NCI-H1417 (cell line): ENCODE measurements around the gene RFPL1.
A peak's percentile ranks its signal among the peaks of the same experiment; 100 is the strongest.
"Not testable (repeated sequence)": the region's sequence is repeated elsewhere in the genome, so short reads cannot be mapped to it uniquely, and the experiment has no call there.

Experiments
- DNase-seq, 3 experiments: peaks; one replicate each; lab custom pipeline; 2025; lab: John Stamatoyannopoulos, UW

RFPL1 gene

DNA sequence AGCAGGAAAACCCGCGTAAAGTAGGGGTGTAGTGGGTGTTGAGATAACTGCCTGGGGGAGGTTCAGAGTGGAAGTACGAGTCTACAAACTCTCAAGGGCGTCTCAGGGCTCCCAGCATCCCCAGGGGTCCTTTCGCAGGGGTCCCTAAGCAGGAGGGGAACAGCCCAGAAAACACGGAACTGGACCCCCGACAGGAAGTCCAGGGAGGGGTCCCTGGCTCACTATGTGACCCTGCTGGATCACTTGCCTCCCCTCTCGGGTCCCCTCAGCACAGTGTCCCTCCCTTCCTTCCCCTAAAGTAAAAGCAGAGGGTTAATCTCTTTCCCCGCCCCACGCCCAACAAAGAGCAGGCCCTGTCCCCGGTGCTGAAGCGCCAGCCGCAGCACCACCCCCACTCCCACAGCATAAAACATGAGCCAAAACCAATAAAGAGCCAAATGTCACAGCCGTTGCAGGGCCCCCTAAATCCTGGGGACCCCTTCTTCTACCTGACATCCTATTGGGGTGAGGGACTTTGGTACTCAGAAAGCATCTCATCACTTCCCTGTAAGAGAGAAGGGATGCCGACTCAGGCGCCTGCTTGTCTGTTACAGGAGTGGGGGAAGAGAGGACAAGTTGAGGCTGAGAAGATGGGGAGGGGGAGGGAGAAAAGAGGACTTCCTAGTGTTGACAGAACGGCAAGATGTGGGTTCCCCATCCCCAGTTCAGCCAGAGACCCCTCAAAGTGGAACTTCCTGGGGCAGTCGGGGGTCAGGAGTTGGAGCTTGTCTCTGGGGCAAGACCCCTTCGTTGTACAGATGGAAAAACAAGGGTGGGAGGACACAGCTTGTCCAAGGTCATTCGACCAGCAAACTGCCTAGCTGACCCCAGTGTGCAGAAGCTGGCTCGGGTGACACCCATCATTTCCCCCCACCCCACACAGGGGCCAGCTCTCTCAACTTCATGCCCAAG lies 40.2 kb downstream of the RFPL1 start:
- DNase-seq, result no peak

DNA sequence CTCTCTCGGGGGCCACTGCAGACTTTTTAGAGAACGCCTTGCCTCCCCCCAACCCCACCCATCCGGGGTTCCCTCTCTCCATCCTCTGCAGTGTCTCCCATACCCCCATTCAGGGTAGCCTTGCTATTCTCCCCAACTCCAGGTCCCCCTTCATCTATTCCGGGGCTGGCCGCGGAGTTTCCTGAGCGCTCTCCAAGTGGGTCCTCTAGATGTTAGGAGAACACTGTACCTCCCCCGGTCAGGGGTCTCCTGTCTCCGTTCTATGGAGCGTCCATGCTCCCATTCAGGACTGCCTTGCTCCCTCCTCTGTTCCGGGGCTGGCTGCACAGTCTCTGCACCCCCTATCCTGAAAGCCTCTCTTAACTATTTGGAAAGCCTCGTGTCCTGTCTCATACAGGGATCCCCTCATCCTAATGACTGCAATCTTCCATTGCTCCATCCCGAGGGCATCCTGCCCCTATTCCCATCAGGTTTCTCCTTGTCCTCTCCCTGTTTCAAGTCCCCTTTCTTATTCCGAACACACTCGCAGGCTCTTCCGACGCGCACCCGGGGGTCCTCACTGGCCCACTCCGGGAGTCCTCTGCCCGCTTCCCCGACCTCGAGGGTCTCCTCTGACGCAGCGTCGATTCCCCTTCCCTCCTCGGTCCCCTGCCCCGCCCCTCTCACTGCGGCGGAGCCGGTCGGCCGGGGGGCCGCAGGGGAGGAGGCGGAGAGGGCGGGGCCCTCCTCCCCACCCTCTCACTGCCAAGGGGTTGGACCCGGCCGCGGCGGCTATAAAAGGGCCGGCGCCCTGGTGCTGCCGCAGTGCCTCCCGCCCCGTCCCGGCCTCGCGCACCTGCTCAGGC lies 41.3 kb downstream of the RFPL1 start, which contains the start of gene NEFH:
NEFH (plus strand) TSS at position 802 of the 845 bp plus-strand sequence. CDS start 45 bp downstream, outside the sequence.
- DNase-seq, result peak; percentile 13 to 19 (median 14)

DNA sequence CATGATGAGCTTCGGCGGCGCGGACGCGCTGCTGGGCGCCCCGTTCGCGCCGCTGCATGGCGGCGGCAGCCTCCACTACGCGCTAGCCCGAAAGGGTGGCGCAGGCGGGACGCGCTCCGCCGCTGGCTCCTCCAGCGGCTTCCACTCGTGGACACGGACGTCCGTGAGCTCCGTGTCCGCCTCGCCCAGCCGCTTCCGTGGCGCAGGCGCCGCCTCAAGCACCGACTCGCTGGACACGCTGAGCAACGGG lies 41.8 kb downstream of the RFPL1 start:
- DNase-seq, result no peak

DNA sequence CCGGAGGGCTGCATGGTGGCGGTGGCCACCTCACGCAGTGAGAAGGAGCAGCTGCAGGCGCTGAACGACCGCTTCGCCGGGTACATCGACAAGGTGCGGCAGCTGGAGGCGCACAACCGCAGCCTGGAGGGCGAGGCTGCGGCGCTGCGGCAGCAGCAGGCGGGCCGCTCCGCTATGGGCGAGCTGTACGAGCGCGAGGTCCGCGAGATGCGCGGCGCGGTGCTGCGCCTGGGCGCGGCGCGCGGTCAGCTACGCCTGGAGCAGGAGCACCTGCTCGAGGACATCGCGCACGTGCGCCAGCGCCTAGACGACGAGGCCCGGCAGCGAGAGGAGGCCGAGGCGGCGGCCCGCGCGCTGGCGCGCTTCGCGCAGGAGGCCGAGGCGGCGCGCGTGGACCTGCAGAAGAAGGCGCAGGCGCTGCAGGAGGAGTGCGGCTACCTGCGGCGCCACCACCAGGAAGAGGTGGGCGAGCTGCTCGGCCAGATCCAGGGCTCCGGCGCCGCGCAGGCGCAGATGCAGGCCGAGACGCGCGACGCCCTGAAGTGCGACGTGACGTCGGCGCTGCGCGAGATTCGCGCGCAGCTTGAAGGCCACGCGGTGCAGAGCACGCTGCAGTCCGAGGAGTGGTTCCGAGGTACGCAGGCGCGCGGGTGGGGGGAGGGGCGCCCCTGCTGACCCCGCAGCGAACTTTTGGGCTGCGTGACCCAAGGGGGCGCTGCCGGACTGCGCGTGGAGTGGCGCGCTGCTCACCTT lies 42.3 kb downstream of the RFPL1 start:
- peak in 1 of 3 experiments; percentile 9 for DNase-seq

DNA sequence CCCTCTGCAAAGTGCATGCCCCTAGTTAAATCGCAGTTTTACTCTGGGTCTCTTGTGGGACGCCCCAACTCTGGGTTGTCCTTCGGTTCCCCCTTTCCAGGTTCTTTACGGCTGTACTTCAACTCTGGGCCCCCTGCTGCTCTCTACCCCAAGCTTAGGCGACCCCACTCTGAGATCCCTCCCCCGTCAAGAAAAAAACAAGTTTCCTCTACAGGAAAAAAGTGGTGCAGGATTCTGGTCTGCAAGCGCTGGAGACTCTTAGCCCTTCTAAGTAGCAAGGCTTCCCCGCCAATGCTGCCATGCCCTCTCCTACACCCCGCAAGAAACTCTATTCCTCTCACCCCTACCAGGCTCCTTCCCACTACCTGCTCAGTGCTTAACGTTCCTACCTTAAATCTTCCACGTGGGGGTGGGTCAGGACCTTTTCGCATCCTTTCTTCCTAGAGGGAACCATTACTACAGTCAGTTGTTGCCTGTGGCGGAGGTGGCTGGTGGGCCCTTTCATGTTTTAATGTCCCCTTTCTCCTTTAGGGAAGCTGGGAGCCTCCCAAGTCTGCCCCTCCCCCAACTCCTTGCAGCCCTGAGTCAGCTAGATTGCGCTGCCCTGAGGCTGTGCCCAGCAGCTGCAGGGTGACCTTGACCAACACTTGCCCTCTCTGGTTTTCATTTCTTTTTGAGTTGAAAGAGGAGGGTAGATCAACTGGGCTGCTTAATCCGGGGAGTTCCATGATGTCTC lies 43.0 kb downstream of the RFPL1 start:
- no peak for DNase-seq

DNA sequence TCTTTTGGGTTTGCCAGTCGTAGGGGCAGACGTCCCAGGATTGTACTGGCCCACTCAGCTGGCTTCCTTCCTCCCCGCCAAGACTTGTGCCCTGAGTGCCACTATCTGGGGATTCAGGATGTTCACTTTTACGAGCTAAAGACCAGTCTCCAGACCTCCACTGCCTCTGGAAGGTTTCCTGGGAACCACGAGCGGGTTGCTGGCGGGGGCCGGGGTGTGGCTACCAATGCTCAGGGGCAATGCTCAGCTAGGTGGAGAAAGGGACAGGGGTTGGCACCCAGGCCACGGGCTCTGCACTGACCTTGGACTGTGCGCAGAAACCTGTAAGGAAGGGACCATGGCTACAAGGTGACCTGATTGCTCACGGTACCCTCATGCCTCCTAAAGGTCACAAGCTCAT lies 43.9 kb downstream of the RFPL1 start:
- DNase-seq, result no peak

DNA sequence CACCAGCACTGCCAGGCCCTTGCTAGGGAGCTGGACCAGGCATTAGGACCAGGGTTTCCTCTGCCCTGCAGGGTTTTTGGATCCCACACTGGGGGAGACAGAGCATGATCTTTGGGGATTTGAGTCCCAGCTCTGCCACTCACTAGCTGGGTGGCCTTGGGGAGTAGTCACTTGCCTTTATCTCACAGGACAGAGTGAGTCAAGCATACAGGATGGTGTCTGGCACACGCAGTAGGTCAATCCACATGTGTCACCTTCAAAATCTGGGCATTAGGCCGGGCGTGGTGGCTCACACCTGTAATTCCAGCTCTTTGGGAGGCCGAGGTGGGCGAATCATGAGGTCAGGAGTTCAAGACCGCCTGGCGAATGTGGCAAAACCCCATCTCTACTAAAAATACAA lies 44.3 kb downstream of the RFPL1 start:
- no peak for DNase-seq

DNA sequence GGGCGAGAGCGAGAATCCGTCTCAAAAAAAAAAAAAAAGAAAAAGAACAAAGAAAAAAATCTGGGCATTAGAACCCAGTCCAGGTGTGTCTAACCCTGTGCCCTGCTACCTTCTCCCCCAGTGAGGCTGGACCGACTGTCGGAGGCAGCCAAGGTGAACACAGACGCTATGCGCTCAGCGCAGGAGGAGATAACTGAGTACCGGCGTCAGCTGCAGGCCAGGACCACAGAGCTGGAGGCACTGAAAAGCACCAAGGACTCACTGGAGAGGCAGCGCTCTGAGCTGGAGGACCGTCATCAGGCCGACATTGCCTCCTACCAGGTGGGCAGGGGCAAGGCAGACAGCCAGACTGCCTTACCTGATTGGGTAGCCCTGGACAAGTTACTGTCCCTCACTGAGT lies 44.9 kb downstream of the RFPL1 start:
- no peak for DNase-seq

DNA sequence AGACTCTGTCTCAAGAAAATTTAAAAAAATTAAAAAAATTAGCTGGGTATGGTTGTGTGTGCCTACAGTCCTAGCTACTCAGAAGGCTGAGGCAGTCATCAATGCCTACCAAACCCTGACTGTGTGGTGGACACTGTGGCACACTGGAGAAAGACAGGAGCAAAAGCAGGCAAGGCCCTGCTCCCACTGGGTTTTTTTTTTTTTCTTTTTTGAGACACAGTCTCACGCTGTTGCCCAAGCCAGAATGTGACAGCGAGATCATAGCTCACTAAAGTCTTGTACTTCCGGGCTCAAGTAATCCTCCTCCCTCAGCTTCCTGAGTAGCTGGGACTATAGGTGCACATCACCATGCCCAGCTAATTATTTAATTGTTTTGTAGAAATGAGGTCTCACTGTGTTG lies 46.3 kb downstream of the RFPL1 start:
- no peak for DNase-seq

DNA sequence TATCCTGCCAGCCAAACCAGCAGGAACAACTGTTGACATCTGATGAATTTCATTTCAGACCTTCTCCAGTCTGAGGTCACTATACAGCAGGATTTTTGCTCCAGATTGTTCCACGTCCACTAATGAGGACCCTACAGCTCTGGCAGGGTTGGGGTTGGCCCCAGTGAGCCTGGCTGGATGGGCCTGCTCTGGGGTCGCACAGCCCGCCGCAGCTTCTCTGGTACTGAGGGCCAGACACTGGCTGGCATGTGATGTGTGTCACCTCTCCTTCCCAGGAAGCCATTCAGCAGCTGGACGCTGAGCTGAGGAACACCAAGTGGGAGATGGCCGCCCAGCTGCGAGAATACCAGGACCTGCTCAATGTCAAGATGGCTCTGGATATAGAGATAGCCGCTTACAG lies 47.1 kb downstream of the RFPL1 start:
- DNase-seq, result no peak

DNA sequence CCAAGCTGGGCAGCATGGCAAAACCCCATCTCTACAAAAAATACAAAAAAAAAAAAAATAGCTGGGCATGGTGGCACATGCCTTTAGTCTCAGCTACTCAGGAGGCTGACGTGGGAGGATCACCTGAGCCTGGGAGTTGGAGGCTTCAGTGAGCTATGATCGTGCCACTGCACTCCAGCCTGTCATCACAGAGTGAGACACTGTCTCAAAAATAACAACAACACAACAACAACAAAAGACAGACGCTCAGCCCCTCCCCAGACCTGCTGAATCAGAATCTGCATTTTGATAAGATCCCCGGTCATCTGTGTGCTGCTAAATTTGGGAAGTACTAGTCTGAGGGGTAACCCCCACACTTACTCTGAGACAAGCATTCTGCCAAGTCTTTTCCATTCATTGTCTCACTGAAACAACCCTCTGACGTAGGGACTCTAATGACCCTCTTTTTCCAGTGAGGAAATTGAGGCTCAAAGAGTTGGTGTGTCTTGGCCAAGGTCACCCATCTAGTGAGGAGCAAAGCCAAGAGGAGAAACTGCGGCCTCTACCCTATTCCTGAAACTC lies 49.1 kb downstream of the RFPL1 start:
- DNase-seq, result no peak

DNA sequence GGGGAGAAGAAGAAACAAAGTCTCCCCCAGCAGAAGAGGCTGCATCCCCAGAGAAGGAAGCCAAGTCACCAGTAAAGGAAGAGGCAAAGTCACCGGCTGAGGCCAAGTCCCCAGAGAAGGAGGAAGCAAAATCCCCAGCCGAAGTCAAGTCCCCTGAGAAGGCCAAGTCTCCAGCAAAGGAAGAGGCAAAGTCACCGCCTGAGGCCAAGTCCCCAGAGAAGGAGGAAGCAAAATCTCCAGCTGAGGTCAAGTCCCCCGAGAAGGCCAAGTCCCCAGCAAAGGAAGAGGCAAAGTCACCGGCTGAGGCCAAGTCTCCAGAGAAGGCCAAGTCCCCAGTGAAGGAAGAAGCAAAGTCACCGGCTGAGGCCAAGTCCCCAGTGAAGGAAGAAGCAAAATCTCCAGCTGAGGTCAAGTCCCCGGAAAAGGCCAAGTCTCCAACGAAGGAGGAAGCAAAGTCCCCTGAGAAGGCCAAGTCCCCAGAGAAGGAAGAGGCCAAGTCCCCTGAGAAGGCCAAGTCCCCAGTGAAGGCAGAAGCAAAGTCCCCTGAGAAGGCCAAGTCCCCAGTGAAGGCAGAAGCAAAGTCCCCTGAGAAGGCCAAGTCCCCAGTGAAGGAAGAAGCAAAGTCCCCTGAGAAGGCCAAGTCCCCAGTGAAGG lies 50.9 kb downstream of the RFPL1 start:
- DNase-seq, result not testable (repeated sequence)

DNA sequence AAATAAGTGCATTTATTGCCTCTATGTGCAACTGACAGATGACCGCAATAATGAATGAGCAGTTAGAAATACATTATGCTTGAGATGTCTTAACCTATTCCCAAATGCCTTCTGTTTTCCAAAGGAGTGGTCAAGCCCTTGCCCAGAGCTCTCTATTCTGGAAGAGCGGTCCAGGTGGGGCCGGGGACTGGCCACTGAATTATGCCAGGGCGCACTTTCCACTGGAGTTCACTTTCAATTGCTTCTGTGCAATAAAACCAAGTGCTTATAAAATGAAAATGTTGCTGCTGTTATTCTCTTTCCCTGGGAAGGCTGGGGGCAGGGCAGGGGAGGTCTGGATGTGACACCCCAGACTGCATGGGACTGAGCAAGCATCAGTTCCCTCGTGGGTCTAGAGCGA lies 52.6 kb downstream of the RFPL1 start:
- DNase-seq, result no peak
